Placental epithelial cell (primary cell): ENCODE data around the gene IRF2BP2. TPM values are rescaled to one million over a fixed set of nuclear protein-coding genes. Genes with fewer than 3 reads are reported as not detected.

ENCODE experiments used
- small RNA-seq: library from RNA; depleted of rRNA; stranded (forward); fragments of <200 nt; gene quantifications from one replicate; pipeline ENCODE3, GENCODE V24; 2012
- total RNA-seq: library from RNA; depleted of rRNA; stranded (reverse); fragments of >200 nt; gene quantifications from 2 replicates; pipeline ENCODE4 v1.2.3, GENCODE V29; 2012

IRF2BP2 gene
- total RNA-seq = 61.6 and 77.2 TPM in 2 replicates

DNA sequence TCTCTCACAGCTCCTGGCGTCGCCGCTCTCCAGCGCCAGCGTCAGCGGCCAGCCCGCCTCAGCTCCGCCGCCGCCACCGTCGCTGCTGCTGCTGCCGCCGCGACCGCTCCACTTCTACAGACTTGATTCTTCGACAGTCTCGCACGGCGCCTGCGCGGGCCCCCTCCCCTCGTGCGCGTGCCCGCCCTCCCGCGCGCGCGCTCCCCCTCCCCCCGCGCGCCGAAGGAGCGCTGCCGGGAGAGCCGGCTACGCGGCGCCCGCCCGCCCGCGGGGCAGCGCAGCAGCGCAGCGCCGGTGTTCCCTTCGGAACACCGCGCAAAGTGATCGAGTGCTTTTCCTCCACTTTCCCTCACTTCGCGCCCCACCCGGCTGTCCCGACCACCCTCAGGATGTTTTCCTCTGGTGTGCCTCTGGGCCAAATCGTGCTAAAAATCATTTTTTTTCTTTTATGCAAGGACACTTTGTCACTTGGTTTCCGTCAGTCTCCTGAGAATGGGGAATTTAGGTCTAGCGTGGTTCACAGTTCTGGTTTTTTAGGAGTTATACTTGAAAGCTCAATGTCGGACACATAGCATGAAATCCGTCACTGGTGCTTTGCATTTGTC is at the start of gene IRF2BP2:
Gene IRF2BP2, minus strand, starts transcription at position 118 of the 605 bp plus-strand sequence. CDS start 684 bp downstream, outside the sequence.

Small RNAs within 50 kb of the gene (small RNA-seq; reads per million reads assigned to genes)
- not detected for gene RF00096

Other genes starting within 250 kb of the IRF2BP2 start
- 9.1 and 16.1 TPM in 2 replicates for gene COA6, start 236.7 kb downstream of the IRF2BP2 start, total RNA-seq
- 7.1 and 16.7 TPM in 2 replicates for gene TARBP1, start 131.0 kb downstream of the IRF2BP2 start, total RNA-seq